Measurements from ENCODE around the gene WASL. TPM values are rescaled to one million over a fixed set of nuclear protein-coding genes. Genes with fewer than 3 reads are reported as not detected.

The WASL gene
- total RNA-seq, 1 experiment from 2014 or later, result 8.5 TPM

DNA sequence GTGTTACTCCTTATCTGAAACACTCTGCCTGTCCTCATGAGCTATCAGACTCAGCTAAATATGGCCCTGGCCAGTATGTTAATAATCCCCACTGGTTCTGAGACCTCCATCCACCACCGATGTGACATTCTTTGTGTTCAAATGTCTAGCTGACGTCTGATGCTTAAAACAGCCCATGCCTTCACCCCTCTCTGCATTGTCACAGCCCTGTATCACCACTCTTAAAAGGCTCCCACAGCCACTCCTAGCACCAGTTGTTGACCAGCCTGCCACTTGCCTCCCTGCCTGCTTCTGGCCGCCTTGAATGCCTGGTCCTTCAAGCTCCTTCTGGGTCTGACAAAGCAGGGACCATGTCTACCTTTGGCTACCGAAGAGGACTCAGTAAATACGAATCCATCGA, 93.2 kb downstream of the WASL start, which contains the start of gene LMOD2:
Gene LMOD2 (plus strand): TSS at position 253 of the 400 bp plus-strand sequence. CDS start 98 bp downstream, at position 351.
- TF ChIP-seq EZH2phosphoT487 (IDR thresholded peaks at IDR 0.05; ENCODE audit: borderline replicate concordance, low read length) (no peak), EZH2 (IDR thresholded peaks at IDR 0.05; ENCODE audit: low read length, unreplicated experiment) (no peak)
- TF ChIP-seq, protein P1, sequence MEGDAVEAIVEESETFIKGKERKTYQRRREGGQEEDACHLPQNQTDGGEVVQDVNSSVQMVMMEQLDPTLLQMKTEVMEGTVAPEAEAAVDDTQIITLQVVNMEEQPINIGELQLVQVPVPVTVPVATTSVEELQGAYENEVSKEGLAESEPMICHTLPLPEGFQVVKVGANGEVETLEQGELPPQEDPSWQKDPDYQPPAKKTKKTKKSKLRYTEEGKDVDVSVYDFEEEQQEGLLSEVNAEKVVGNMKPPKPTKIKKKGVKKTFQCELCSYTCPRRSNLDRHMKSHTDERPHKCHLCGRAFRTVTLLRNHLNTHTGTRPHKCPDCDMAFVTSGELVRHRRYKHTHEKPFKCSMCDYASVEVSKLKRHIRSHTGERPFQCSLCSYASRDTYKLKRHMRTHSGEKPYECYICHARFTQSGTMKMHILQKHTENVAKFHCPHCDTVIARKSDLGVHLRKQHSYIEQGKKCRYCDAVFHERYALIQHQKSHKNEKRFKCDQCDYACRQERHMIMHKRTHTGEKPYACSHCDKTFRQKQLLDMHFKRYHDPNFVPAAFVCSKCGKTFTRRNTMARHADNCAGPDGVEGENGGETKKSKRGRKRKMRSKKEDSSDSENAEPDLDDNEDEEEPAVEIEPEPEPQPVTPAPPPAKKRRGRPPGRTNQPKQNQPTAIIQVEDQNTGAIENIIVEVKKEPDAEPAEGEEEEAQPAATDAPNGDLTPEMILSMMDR (conservative IDR thresholded peaks at IDR 0.05; ENCODE audit: low read depth, low read length), result no peak
- Histone ChIP-seq H3K9me3 (ENCODE audit: low read length) (no peaks in the 10 kb centered on the region), H3K4me3 (ENCODE audit: low read length) (no peak within 1 kb of the TSS), H3K4me2 (ENCODE audit: low read length) (no peak within 1 kb of the TSS), H3K4me1 (ENCODE audit: insufficient read depth, low read length) (no peaks in the 10 kb centered on the region; the same call in 1 of the 2 replicates), H3K27me3 (ENCODE audit: low read length) (no peaks in the 10 kb centered on the region), H3F3A (ENCODE audit: low read length, unreplicated experiment) (no peaks in the 10 kb centered on the region), H3K36me3 (ENCODE audit: low read depth, low read length) (no peaks in the 10 kb centered on the region), H3K79me2 (ENCODE audit: low read length) (no peaks in the 10 kb centered on the region), H3K9me2 (replicated peaks; ENCODE audit: low read length) (no peaks in the 10 kb centered on the region), H2AFZ (ENCODE audit: low read length) (no peak within 1 kb of the TSS), H4K20me1 (ENCODE audit: low read length) (no peaks in the 10 kb centered on the region), H3K27ac (ENCODE audit: low read length) (no peak within 1 kb of the TSS), H3K9ac (ENCODE audit: low read length) (no peak within 1 kb of the TSS)
- intact Hi-C loops (cut with micrococcal nuclease), result no loop called here
- ATAC-seq (no peak), DNase-seq (no peak)
- ChIA-PET POLR2A (ENCODE audit: unreplicated experiment) (no interaction called here), CTCF (no interaction called here)
- BruUV-seq (replicated peaks), result no TSS peak

DNA sequence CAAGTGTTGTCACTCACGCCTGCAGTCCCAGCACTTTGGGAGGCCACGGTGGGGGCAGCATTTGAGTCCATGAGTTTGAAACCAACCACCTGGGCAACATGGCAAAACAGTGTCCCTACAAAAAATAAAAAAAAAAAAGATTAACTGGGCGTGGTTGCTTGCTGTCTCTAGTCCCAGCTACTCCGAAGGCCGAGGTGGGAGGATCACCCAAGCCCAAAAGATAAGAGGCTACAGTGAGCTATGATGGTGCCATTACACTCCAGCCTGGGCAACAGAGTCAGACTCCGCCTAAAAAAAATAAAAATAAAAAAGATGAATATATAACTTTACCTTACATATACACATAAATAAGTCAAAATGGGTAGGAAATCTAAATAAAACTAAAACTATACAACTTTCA, 95.6 kb downstream of the WASL start:
- no peaks in the 10 kb centered on the region for H3K27me3 ChIP-seq (ENCODE audit: low read length)
- H3K36me3 ChIP-seq (ENCODE audit: low read depth, low read length), result no peaks in the 10 kb centered on the region
- TF ChIP-seq, protein P1 (conservative IDR thresholded peaks at IDR 0.05; ENCODE audit: low read depth, low read length), result no peak
- TF ChIP-seq EZH2 (IDR thresholded peaks at IDR 0.05; ENCODE audit: low read length, unreplicated experiment), result no peak
- no peak for TF ChIP-seq EZH2phosphoT487 (IDR thresholded peaks at IDR 0.05; ENCODE audit: borderline replicate concordance, low read length)
- H2AFZ ChIP-seq (ENCODE audit: low read length), result no peak overlapping the region
- CTCF ChIA-PET, result no interaction called here
- H3K79me2 ChIP-seq (ENCODE audit: low read length), result no peaks in the 10 kb centered on the region
- H3F3A ChIP-seq (ENCODE audit: low read length, unreplicated experiment), result no peaks in the 10 kb centered on the region
- DNase-seq (no peak), ATAC-seq (no peak)
- no peaks in the 10 kb centered on the region for H4K20me1 ChIP-seq (ENCODE audit: low read length)
- intact Hi-C loops (cut with micrococcal nuclease), result no loop called here
- H3K4me2 ChIP-seq (ENCODE audit: low read length), result no peak overlapping the region
- no peaks in the 10 kb centered on the region; the same call in 1 of the 2 replicates for H3K4me1 ChIP-seq (ENCODE audit: insufficient read depth, low read length)
- POLR2A ChIA-PET (ENCODE audit: unreplicated experiment), result interaction anchor here (0.6 kb wide), 1 partner anchor 421 kb away, joined by 7 read pairs; no protein-coding TSS in a partner anchor
- H3K4me3 ChIP-seq (ENCODE audit: low read length), result no peak overlapping the region
- H3K9ac ChIP-seq (ENCODE audit: low read length), result no peak overlapping the region
- no TSS peak for BruUV-seq (replicated peaks)
- H3K9me2 ChIP-seq (replicated peaks; ENCODE audit: low read length), result no peaks in the 10 kb centered on the region
- no peaks in the 10 kb centered on the region for H3K9me3 ChIP-seq (ENCODE audit: low read length)
- no peak overlapping the region for H3K27ac ChIP-seq (ENCODE audit: low read length)

DNA sequence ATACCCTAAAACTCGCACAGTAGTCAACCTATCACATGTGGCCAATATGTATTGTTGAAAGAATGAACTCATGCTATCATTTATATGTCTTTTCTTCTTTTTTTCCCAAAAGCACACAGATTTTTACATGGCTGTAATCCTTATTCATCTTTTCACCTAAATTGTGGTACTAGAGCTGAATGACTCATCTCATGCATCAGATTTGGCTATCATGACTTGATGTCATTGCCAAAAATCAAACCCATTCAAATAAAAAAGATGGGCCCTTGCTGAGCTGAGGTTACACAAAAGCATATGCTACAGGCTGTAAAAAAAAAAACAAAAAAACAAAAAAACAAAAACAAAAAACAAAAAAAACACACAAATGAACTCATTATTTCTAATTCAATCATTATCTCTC, 96.4 kb downstream of the WASL start:
- no peak for ATAC-seq
- Histone ChIP-seq H3K4me2 (ENCODE audit: low read length) (no peak overlapping the region), H3F3A (ENCODE audit: low read length, unreplicated experiment) (no peaks in the 10 kb centered on the region), H3K27me3 (ENCODE audit: low read length) (no peaks in the 10 kb centered on the region), H3K9me2 (replicated peaks; ENCODE audit: low read length) (no peaks in the 10 kb centered on the region), H3K9ac (ENCODE audit: low read length) (no peak overlapping the region), H3K36me3 (ENCODE audit: low read depth, low read length) (no peaks in the 10 kb centered on the region), H3K9me3 (ENCODE audit: low read length) (no peaks in the 10 kb centered on the region), H4K20me1 (ENCODE audit: low read length) (no peaks in the 10 kb centered on the region), H3K4me1 (ENCODE audit: insufficient read depth, low read length) (peaks cover 4% of the 10 kb centered on the region; the same call in 1 of the 2 replicates), H3K79me2 (ENCODE audit: low read length) (no peaks in the 10 kb centered on the region), H3K4me3 (ENCODE audit: low read length) (no peak overlapping the region), H2AFZ (ENCODE audit: low read length) (no peak overlapping the region), H3K27ac (ENCODE audit: low read length) (no peak overlapping the region)
- ChIA-PET CTCF (no interaction called here), POLR2A (ENCODE audit: unreplicated experiment) (interaction anchor here (0.6 kb wide), 1 partner anchor 422 kb away, joined by 7 read pairs; no protein-coding TSS in a partner anchor)
- intact Hi-C loops (cut with micrococcal nuclease), result no loop called here
- DNase-seq, result no peak
- no TSS peak for BruUV-seq (replicated peaks)
- TF ChIP-seq EZH2phosphoT487 (IDR thresholded peaks at IDR 0.05; ENCODE audit: borderline replicate concordance, low read length), result no peak
- no peak for TF ChIP-seq EZH2 (IDR thresholded peaks at IDR 0.05; ENCODE audit: low read length, unreplicated experiment)
- TF ChIP-seq, protein P1 (conservative IDR thresholded peaks at IDR 0.05; ENCODE audit: low read depth, low read length), result no peak
